ENCODE data around the gene PDE6C.

DNA sequence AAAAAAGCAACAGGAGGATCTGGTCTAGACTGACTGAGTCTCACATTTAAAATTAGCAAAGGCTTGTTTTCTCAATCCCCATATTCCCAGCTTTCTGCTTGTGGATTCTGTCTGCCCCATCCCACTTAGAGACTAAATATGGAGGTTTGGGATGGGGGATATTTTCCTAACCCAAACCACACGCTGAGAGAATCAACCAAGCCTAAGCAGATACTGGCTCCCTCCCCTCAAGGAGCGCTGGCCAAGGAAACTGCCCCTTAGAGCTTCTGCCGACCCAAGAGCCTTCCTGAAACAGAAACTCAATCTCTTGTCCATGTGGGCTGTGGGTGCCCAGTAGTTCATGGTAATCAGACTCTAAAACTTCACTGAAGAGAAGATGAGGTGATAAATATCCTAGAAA lies 42.0 kb upstream of the PDE6C start:
- TF ChIP-seq, protein P1, sequence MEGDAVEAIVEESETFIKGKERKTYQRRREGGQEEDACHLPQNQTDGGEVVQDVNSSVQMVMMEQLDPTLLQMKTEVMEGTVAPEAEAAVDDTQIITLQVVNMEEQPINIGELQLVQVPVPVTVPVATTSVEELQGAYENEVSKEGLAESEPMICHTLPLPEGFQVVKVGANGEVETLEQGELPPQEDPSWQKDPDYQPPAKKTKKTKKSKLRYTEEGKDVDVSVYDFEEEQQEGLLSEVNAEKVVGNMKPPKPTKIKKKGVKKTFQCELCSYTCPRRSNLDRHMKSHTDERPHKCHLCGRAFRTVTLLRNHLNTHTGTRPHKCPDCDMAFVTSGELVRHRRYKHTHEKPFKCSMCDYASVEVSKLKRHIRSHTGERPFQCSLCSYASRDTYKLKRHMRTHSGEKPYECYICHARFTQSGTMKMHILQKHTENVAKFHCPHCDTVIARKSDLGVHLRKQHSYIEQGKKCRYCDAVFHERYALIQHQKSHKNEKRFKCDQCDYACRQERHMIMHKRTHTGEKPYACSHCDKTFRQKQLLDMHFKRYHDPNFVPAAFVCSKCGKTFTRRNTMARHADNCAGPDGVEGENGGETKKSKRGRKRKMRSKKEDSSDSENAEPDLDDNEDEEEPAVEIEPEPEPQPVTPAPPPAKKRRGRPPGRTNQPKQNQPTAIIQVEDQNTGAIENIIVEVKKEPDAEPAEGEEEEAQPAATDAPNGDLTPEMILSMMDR (conservative IDR thresholded peaks at IDR 0.05): no peak
- no peak for TF ChIP-seq ZFX (IDR thresholded peaks at IDR 0.05)

Data from C4-2B (cell line).